ENCODE results near the gene HERC6. TPM values are rescaled to one million over a fixed set of nuclear protein-coding genes. Genes with fewer than 3 reads are reported as not detected.

The HERC6 gene
- total RNA-seq, 1 donor from 2014 or later = 21.1 TPM

GRCh38 chr4:88414755-88415154, 36.1 kb downstream of the HERC6 start:
- H3K9me3 Mint-ChIP-seq = no peaks in the 10 kb centered on the region
- no peak for TF ChIP-seq CTCF (IDR thresholded peaks at IDR 0.05; ENCODE audit: unreplicated experiment)

DNA sequence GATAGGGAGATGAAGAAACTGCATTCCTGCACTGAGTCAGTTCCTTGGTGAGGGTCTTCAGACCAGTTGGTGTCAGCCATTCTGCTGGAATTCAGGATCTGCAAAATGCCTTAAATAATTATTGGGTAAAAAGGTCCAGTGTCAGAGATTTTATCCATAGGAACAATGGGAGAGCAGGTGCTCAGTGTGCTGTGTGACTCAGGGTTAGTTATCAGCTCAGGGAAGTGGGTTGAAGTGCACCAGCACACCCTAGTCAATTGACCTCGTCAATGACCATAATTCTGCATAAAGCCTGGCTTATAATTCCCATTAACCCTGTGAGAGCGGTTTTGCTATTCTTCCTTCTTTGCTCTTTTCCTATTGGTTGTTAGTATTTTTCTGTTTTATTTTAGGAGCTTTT, 37.3 kb downstream of the HERC6 start:
- Mint-ChIP-seq H3K9me3 (no peaks in the 10 kb centered on the region), H3K4me3 (no peak overlapping the region), H3K4me1 (no peaks in the 10 kb centered on the region), H3K27ac (no peak overlapping the region), H3K27me3 (ENCODE audit: low read depth) (no peaks in the 10 kb centered on the region), H3K36me3 (peaks cover 7% of the 10 kb centered on the region)
- no peak for DNase-seq (ENCODE audit: low spot score in 2 of 2, unreplicated experiment in 2 of 2)
- no peak for TF ChIP-seq CTCF (IDR thresholded peaks at IDR 0.05; ENCODE audit: unreplicated experiment)

More at GRCh38 chr4:88414755-88415154, 36.1 kb downstream of the HERC6 start:
- no peaks in the 10 kb centered on the region for H3K27me3 Mint-ChIP-seq (ENCODE audit: low read depth)
- H3K4me1 Mint-ChIP-seq = no peaks in the 10 kb centered on the region
- no peak overlapping the region for H3K27ac Mint-ChIP-seq
- peaks cover 11% of the 10 kb centered on the region for H3K36me3 Mint-ChIP-seq
- DNase-seq (ENCODE audit: low spot score in 2 of 2, unreplicated experiment in 2 of 2) = no peak
- no peak overlapping the region for H3K4me3 Mint-ChIP-seq

- no peak overlapping the region for H3K27ac Mint-ChIP-seq
- no peak overlapping the region for H3K4me3 Mint-ChIP-seq
- TF ChIP-seq CTCF (IDR thresholded peaks at IDR 0.05; ENCODE audit: unreplicated experiment) = no peak
- H3K4me1 Mint-ChIP-seq = no peaks in the 10 kb centered on the region
- peaks cover 14% of the 10 kb centered on the region for H3K36me3 Mint-ChIP-seq
- no peak for DNase-seq (ENCODE audit: low spot score in 2 of 2, unreplicated experiment in 2 of 2)
- no peaks in the 10 kb centered on the region for H3K9me3 Mint-ChIP-seq
- no peaks in the 10 kb centered on the region for H3K27me3 Mint-ChIP-seq (ENCODE audit: low read depth)
Observed at GRCh38 chr4:88418411-88418810, 39.8 kb downstream of the HERC6 start.

DNA sequence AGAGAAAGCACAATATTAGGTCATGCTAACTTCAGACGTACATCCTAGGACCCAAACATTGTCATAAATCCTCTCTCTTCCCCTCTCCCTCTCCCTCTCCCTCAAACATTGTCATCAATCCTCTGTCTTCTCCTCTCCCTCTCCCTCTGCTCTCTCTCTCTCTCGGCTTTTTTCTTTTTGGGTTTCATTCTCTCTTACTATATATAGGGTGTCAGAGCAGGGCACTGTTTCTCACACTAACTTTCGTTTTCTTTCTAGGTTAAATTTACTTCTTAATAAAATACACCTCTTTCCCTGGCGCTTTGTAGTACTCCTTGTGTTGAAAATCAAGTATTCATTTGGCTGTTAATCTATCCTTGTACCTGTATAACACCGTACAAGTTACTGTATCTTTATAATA, 41.2 kb downstream of the HERC6 start:
- H3K27ac Mint-ChIP-seq = no peak overlapping the region
- no peaks in the 10 kb centered on the region for H3K9me3 Mint-ChIP-seq
- H3K4me1 Mint-ChIP-seq = no peaks in the 10 kb centered on the region

GRCh38 chr4:88420844-88421243, 42.2 kb downstream of the HERC6 start:
- H3K9me3 Mint-ChIP-seq = no peaks in the 10 kb centered on the region
- peaks cover 11% of the 10 kb centered on the region for H3K36me3 Mint-ChIP-seq
- DNase-seq (ENCODE audit: low spot score in 2 of 2, unreplicated experiment in 2 of 2) = no peak

More for the DNA sequence above, 41.2 kb downstream of the HERC6 start:
- Mint-ChIP-seq H3K36me3 (peaks cover 11% of the 10 kb centered on the region), H3K27me3 (ENCODE audit: low read depth) (no peaks in the 10 kb centered on the region), H3K4me3 (no peak overlapping the region)
- TF ChIP-seq CTCF (IDR thresholded peaks at IDR 0.05; ENCODE audit: unreplicated experiment) = no peak
- no peak for DNase-seq (ENCODE audit: low spot score in 2 of 2, unreplicated experiment in 2 of 2)

More at GRCh38 chr4:88420844-88421243, 42.2 kb downstream of the HERC6 start:
- H3K27me3 Mint-ChIP-seq (ENCODE audit: low read depth) = no peaks in the 10 kb centered on the region
- no peak for TF ChIP-seq CTCF (IDR thresholded peaks at IDR 0.05; ENCODE audit: unreplicated experiment)
- H3K4me3 Mint-ChIP-seq = no peak overlapping the region
- no peaks in the 10 kb centered on the region for H3K4me1 Mint-ChIP-seq
- H3K27ac Mint-ChIP-seq = no peak overlapping the region

All from mesothelial cell of epicardium (in vitro differentiated cells).